GM21528 (cell line): ENCODE measurements around the gene RAB3GAP1.
"Not testable (repeated sequence)": the region's sequence is repeated elsewhere in the genome, so short reads cannot be mapped to it uniquely, and the experiment has no call there.

Experiments used
- ATAC-seq: cut with Tn5 transposase; IDR thresholded peaks from one replicate; pipeline ENCODE4 v1.9.1; 2021; ENCODE audit warnings: mild to moderate bottlenecking, moderate library complexity; ENCODE audit not compliant: unreplicated experiment, low FRiP score

RAB3GAP1 gene

DNA sequence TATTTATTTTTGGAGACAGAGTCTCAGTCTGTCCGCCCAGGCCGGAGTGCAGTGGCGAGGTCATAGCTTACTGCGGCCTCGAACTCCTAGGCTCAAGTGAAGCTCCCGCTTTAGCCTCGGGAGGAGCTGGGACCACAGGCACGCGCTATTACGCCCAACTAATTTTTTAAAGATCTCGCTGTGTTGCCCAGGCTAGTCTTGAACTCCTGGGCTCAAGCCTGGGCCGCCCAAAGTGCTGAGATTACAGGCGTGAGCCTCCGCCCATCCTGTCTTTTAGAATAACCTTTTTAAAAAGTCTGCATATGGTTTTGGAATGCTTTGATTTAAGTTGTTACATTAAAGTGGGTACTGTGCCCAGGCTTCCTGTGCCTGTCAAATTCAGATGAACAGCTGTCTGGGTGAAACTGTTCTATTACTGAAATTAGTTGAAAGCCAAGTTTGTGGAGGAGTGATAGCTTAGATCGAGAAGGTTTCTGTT lies 944 bp downstream of the RAB3GAP1 start:
- peak; percentile 38 for ATAC-seq

DNA sequence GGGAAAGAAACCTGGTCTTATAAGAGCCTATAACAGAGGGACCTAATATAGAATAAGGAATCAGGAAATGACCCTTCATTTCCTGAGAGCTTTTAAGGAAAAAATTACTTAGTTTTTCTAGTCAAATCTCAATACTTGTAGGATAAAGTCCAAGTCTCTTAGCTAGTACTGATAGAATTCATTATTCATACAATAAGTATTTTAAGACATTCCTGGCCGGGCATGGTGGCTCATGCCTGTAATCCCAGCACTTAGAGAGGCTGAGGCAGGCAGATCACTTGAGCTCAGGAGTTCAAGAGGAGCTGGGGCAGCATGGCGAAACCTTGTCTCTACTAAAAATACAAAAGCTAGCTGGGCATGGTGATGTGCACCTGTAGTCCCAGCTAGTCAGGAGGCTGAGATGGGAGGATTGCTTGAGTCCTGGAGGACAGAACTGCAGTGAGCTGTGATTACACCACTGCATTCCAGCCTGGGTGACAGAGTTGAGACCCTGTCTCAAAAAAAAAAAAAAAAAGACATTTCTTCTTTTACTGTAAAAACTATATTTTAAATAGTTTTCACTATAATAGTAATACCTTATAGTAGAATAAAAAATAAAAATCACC lies 3.2 kb downstream of the RAB3GAP1 start:
- no peak for ATAC-seq

DNA sequence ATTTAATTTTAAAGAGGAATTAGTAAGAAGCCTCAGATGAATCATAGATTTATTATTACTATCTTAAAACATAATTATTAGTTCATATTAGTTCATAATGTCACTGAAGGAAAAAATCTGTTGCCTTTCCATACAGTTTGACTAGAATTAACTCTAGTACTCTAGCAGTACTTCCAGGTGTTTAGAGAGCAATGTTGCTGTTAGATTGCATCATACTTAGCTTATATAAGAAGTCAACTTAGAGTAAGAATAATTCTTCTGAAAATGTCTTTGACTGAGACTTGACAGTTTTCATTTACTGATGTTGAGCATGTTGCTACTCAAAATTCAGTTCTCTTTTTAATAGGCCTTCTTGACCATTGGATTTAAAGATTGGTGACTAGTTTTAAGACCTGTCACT lies 4.7 kb downstream of the RAB3GAP1 start:
- ATAC-seq: no peak

DNA sequence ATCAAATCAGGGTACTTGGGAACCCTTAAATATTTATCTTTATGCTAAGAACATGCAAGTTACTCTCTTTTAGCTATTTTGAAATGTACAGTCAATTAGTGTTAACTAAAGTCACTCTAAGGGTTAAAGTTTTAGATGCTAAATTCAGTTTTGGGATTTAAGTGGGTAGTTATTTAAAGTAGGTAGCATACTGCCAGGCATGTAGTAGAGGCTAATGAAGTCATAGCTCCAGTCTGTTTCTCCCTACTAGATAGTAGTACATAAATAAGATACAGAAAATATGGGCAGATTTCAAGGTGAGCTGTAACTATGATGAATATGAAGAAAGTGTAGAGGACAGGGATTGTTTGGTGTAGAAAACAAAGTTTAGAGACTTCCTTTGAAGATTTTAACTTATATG lies 7.5 kb downstream of the RAB3GAP1 start:
- no peak for ATAC-seq

DNA sequence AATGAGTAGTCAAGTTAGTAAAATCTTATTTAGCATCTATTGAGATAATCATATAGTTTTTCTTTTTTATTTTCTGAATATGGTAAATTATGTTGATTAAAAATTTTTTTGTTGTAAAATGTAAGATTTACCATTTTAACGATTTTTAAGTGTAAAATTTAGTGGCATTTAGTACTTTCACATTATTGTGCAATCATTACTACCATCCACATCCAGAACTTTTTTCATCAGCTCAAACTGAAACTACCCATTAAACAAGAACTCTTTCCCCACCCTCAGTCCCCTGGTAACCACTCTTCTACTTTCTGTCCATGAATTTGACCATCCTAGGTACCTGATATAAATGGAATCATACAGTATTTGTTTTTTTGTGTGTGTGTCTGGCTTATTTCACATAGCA lies 11.1 kb downstream of the RAB3GAP1 start:
- no peak for ATAC-seq

DNA sequence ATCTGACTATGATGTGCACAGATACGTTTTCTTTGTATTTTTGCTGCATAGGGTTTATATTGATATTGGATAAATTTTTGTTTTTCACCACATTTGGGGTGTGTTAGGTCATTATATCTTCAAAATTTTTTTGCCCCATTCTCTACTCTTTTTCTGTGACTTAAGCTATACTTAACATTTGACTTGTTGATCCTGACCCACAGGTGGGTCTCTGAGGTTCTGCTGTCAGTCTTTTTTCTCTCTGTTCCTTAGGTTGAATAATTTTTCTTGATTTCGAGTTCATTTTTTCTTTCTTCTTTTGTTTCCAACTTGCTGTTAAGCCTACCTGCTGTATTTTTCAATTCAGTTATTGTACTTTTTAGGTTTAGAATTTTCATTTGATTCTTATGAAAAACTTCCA lies 12.1 kb downstream of the RAB3GAP1 start:
- ATAC-seq: no peak

DNA sequence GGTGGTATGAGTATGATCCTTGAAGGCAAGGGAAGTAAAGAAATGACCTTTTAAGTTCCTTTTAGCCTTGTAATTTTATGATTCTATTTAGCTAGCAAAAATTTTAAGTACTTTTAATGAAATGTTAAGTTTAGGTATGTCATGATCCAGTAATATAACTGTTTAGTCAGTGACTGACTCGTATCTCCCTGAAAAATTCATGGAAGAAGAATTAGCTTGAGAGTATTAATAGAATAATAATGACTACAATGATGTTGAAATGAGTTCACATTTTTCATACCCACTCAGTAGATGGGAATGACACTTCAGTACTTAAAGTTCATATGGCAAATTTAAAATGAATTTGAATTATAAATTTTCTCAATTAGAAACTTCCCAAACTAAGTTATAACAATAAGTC lies 14.6 kb downstream of the RAB3GAP1 start:
- ATAC-seq: no peak

DNA sequence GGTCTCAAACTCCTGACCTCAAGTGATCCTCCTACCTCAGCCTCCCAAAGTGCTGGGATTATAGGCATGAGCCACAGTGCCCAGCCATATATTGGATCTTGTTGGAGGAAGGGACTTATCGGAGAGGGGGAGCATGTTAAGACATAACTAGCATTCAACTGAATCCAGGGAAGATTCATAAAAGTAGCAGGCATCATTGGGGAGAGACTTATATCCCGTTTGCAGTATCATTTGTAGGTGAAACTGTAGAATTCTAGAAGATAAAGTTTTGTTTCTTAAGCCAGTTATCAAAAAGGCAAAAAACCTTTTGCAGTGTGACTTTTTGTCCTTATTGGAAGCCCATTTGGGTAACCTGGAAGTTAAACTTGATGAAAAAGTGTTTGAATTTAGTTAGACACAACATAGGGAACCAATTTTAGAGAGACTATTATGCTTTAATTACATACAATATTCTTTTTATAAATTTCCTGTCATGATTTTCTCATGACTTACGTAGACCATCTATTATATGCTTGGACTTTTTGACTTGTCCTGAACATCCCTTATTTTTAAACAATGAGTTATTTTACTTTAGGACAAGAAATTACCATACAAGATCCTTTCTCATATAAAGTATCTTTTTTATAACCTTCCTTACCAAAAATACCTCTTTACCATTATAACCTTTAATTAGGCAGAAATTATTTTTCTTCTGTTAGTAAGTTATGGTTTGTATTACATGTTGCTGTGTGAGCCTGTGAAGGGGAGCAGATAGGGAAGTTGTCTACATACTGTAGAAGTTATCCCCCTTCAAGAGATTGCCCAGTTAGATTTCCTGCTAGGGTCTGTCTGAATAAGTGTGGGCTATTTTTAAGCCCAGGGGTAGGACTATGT lies 20.3 kb downstream of the RAB3GAP1 start:
- no peak for ATAC-seq

DNA sequence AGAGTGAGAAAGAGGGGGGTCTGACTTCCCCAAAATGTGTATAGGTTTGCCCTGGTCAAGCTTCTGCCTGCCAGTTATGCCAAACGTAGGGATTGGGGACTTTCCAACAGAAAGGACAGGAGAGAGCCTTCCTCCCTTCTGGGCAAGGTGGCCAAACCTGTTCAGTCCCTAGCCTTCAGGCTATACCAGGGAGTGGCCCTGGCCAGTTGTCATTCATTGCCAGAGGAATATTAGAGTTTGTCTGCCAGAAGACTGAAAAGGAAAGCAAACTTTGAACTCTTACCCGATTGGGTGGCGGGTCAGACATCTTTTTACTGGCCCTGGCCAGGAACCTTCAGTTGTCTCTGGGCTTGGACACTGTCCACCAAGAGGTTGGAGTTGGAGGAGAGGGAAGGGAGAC lies 22.1 kb downstream of the RAB3GAP1 start:
- ATAC-seq: no peak

DNA sequence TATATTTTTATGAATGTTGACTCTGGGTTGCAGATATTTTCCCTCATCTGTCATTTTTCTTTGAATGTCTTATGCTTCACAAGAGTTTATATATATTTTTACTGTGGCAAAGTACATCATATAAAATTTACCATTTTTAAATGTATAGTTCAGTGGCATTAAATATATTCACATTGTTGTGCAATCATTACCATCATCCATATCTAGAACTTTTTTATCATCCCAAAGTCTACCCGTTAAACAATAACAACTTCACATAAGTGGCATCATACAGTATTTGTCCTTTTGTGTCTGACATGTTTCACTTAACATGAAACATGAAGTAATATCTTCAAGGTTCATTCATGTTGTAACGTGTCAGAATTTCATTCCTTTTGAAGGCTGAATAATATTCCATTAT lies 24.5 kb downstream of the RAB3GAP1 start:
- ATAC-seq: no peak

DNA sequence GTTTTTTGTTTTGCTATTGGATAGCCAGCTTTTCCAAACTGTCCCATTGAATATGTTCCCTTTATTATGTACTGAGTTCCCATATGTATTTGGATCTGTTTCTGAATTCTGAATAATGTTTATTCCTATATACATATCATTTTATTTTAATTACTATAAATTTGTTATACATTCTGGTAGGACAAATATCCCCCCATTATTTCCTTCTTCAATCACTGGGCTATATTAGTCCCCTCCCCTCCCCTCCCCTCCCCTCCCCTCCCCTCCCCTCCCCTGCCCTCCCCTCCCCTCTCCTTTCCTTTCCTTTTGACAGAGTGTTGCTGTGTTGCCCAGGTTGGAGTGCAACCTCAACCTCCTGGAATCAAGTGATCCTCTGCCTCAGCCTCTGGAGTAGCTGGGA lies 26.3 kb downstream of the RAB3GAP1 start:
- ATAC-seq: no peak

DNA sequence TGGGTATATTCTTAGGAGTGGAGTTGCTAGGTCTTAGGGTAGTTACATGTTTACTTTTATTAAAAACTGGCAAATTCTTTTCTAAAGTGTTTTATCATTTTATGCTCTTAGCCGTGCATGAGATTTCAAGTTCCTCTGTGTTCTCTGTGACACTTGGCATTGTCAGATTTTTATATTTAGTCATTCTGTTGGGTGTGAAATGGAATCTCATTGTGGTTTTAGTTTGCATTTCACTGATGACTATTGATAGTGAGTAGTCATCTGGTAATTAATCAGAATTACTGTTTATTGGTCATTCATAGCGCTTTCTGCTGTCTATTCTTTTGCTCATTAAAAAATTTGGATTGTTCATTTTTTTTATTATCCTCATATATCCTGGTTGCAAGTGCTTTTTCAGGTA lies 34.1 kb downstream of the RAB3GAP1 start:
- ATAC-seq: no peak

DNA sequence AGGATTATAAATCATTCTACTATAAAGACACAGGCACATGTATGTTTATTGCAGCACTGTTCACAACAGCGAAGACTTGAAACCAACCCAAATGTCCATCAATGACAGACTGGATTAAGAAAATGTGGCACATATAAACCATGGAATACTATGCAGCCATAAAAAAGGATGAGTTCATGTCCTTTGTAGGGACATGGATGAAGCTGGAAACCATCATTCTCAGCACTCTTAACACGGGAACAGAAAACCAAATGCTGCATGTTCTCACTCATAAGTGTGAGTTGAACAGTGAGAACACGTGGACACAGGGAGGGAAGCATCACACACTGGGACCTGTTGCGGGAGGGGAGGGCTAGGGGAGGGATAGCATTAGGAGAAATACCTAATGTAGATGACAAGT lies 37.5 kb downstream of the RAB3GAP1 start:
- not testable (repeated sequence) for ATAC-seq

DNA sequence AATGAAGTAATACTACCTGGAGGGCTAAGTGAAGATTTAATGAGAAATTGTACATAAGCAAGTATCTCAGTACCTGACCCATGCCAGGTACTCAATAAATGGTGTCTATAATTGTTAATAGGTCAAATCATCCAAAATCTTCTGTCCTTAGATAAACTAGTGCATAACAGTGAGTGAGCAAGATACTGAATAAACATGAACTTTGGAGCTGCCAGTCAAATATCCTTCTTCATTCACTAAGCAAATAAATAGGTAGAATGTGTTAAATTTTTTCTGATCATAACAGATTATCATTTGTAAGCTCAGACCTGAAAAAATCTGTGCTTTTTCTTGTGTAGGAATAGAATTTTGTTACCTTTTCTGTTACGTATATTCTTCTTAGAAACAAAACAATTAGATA lies 39.6 kb downstream of the RAB3GAP1 start:
- ATAC-seq: no peak

DNA sequence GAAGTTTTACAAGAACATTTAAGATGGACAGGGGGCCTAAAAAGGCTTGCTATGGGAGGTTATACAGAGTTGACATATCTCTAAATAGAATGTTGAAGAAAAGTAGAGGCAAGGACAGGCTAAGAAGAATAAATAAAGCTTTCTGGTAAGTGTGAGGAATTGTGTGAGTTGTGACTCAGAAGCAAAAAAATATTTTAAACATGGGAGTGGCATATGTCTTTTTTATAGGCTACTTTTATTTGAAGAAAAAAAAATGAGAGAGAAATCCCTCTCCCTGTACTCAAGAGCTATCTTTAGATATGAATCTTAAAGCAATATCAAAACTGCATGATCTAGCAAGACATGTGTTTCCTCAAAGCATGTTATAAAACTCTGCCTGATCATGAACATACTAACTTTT lies 41.1 kb downstream of the RAB3GAP1 start:
- ATAC-seq: no peak

DNA sequence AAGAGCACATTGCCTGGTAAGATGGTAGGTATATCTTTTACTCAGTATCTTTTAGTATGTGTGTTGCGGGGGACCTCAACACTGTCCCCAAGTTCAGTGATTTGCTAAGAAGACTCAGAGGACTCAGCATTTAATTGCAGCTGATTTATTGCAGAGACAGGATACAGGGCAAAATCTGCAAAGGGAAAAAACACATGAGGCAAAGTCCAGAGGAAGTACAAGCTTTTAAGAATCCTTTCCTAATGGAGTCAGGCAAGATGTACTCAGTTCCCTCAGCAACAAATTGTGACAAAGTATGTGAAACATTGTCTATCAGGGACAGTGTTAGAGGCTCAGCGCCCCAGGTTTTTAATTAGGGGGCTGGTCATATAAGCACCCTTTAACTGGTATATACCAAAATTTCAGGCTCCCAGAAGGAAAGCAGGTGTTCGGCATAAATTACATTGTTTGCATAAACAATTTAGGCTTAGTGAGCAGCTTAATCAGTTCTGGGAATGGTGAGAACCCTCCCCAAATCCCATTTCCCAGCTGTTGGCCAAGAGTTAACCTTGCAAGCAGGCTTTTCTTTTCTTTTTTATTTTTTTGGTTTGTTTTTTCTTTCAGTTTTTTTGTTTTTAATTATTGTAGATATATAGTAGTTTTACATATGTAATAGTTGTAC lies 41.7 kb downstream of the RAB3GAP1 start:
- ATAC-seq: no peak

DNA sequence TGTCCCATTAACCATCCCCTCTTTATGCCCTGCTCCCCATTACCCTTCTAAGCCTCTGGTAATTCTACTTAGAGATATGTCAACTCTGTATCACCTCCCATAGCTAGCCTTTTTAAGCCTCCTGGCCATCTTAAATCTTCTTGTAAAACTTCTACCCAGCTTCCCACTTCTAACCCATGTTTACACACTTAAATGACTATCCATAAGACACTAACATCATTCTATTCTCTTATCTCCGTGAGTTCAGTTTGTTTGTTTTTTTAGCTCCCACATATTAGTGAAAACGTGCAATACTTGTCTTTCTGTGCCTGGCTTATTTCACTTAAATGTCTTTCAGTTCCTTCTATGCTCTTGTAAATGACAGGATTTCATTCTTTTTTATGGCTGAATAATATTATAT lies 42.4 kb downstream of the RAB3GAP1 start:
- ATAC-seq: no peak

DNA sequence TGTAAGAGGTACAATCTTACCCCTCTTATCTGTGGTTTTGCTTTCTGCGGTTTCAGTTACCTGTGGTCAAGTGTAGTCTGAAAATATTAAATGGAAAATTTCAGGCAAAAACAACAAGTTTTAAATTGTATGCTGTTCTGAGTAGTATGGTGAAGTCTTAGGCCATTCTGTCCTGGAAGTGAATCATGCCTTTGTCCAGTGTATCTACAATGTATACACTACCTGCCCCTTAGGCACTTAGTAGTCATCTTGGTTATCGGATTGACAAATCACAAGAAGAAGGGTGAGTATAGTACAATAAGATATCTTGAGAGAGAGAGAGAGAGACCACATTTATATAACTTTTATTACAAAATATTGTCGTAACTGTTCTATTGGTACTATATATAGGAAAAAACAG lies 43.5 kb downstream of the RAB3GAP1 start:
- ATAC-seq: no peak

DNA sequence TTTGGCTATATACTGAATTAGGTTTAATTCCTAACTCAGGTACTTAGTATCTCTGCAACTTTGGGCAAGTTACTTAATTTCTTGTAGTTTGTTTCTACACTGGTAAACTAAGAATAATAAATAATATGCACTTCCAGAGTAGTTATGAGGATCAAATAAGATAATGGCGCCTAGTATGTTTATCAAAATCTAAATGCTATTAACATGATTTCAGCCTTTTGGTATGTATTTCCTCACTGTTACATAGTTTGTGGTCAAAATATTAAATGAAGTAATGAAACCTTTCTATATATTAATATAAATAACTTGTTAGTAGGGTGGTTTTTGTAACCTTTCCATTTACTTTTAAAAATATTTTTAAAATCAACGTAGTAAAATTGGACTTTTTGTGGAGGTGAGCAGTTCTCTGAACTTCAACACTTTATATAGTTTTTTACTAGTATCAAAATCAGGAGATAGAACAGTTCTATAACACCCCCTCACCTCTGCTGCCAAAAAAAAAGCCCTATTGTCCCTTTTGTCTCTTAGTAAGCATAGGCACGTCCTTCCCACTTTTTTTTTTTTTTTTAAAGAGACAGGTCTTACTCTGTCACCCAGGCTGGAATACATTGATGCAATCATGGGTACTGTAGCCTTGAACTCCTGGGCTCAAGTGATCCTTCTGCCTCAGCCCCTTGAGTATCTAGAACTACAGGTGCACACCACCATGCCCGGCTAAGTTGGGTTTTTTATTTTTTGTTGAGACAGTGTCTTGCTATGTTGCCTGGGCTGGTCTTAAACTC lies 44.8 kb downstream of the RAB3GAP1 start:
- ATAC-seq: no peak

DNA sequence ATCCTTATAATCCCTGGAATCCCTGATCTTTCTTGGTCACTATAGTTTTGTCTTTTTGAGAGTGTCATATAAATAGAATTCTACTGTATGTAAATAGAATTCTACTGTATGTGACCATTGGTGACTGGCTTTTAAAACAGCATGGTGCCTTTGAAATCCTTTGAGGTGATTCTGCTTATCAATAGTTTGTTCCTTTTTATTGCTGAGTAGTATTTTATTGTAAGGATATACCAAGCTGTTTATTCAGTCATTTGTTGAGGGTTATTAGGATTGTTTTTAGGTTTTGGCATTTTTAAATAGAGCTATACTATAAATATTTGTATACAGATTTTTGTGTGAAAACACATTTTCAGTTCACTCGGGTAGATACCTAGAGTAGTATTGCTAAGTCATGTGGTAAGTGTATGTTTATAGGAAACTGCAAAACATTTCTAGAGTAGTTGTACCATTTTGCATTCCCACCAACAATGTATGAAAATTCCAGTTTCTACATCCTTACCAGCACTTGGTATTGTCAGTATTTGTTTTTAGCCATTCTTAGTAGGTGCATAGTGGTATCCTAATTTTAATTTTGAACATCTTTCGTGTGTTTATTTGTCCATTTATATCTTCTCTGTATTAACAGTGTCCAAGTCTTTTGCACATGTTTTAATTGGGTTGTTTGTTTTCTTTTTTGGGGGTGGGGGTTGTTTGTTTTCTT lies 45.6 kb downstream of the RAB3GAP1 start:
- no peak for ATAC-seq
